Body of pancreas (tissue), 4 donors: ENCODE data around the gene FLOT2.

Experiments
- POLR2A ChIP-seq, 3 donors: fragments of 450-650 bp; IDR thresholded peaks; one replicate each; pipeline ENCODE4 v1.6.1; 2016; ENCODE audit warnings: antibody characterized with exemption in 3 of 3, mild to moderate bottlenecking in 2 of 3
- TF ChIP-seq, protein P1 (sequence below), 7 experiments: fragments of 450-650 bp in 4 of 7; fragments of 200-600 bp in 3 of 7; sonication (generic) in 3 of 7; IDR thresholded peaks; one replicate each; pipeline ENCODE4 v1.5.1; 2016 to 2019; ENCODE audit warnings: antibody characterized with exemption in 7 of 7

GRCh38 chr17:28861393-28862203 lies 35.9 kb downstream of the FLOT2 start:
- TF ChIP-seq, protein P1, sequence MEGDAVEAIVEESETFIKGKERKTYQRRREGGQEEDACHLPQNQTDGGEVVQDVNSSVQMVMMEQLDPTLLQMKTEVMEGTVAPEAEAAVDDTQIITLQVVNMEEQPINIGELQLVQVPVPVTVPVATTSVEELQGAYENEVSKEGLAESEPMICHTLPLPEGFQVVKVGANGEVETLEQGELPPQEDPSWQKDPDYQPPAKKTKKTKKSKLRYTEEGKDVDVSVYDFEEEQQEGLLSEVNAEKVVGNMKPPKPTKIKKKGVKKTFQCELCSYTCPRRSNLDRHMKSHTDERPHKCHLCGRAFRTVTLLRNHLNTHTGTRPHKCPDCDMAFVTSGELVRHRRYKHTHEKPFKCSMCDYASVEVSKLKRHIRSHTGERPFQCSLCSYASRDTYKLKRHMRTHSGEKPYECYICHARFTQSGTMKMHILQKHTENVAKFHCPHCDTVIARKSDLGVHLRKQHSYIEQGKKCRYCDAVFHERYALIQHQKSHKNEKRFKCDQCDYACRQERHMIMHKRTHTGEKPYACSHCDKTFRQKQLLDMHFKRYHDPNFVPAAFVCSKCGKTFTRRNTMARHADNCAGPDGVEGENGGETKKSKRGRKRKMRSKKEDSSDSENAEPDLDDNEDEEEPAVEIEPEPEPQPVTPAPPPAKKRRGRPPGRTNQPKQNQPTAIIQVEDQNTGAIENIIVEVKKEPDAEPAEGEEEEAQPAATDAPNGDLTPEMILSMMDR (IDR thresholded peaks at IDR 0.05): no peak
- no peak for TF ChIP-seq POLR2A (IDR thresholded peaks at IDR 0.05)
